Measurements from ENCODE around the gene WNK1. TPM values are rescaled to one million over a fixed set of nuclear protein-coding genes. Genes with fewer than 3 reads are reported as not detected.

Gene WNK1
- total RNA-seq, 4 donors from 2014 or later = 153 to 220 (median 178) TPM

DNA sequence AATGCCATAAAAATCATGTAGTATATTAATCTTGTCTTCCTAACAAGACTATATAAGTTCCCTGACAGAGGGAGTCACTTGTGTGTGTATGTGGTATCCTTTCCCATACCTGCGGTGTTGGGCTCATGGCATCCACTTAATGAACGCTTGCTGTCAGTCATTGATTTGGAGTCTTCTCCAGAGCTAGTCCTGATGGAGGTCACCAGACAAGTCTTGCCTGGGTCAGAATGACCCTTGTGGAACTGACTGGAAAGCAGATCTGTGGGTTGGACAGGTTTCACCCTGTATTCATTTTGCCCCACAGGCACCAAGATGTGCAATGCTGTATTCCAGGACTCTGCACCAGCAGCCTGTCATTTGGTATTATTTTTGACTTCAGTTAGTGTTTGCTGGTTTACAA, 27.3 kb upstream of the WNK1 start:
- WGBS, 2 donors = 96 to 98% methylated on average over 2 of the region's 2 CpGs
- Histone ChIP-seq H3K9me3 (no peaks in the 10 kb centered on the region), H3K4me3 (no peak overlapping the region), H3K36me3 (no peaks in the 10 kb centered on the region), H3K27ac (no peak overlapping the region), H3K4me1 (no peaks in the 10 kb centered on the region), H3K27me3 (no peaks in the 10 kb centered on the region)
- DNase-seq (ENCODE audit: low spot score in 2 of 2) = no peak
- TF ChIP-seq, protein P1, sequence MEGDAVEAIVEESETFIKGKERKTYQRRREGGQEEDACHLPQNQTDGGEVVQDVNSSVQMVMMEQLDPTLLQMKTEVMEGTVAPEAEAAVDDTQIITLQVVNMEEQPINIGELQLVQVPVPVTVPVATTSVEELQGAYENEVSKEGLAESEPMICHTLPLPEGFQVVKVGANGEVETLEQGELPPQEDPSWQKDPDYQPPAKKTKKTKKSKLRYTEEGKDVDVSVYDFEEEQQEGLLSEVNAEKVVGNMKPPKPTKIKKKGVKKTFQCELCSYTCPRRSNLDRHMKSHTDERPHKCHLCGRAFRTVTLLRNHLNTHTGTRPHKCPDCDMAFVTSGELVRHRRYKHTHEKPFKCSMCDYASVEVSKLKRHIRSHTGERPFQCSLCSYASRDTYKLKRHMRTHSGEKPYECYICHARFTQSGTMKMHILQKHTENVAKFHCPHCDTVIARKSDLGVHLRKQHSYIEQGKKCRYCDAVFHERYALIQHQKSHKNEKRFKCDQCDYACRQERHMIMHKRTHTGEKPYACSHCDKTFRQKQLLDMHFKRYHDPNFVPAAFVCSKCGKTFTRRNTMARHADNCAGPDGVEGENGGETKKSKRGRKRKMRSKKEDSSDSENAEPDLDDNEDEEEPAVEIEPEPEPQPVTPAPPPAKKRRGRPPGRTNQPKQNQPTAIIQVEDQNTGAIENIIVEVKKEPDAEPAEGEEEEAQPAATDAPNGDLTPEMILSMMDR (IDR thresholded peaks at IDR 0.05) = no peak
- no peak for TF ChIP-seq EP300 (IDR thresholded peaks at IDR 0.05)
- no peak for TF ChIP-seq POLR2A (IDR thresholded peaks at IDR 0.05)

DNA sequence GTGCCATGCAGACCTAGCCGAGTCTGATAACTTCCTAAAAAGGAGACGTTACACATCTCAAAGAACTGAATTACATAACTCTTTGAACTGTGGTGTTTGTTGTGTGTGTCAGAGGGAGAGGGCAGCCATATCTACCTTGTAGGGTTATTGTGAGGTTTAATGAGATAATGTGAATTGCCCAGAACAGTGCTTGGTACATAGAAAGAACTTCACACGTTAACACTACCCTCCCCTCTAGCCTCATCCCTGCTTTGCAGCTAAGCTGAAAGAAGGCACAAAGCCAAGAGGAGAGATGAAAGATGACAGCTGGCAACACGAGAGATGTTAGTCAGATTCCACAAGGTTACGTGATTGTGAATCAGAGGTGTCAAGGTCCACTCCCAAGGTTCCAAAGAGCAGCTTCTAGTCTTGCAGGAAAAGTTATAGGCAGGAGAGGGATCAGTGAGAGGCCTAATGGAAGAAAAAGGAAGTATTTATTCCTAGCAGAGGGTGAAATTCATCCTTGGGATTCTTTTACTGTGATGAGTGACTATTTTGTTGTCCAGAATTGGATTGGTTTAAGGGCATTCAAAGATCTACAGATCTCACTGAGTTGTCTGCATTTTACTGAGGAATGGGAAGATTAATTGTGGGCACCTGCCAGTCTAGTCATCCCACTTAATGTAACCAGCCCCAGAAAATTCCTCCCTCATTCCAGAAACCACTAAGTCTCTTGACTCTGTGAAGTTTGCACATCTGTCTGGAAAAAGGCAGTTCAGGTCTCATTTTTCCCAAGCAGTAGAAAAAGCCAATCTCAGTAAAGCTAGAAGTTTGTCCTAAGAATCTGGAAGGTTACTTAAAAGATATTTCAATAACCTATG, 25.9 kb upstream of the WNK1 start:
- Histone ChIP-seq H3K4me1 (no peaks in the 10 kb centered on the region), H3K4me3 (no peak overlapping the region), H3K27me3 (no peaks in the 10 kb centered on the region), H3K27ac (no peak overlapping the region), H3K36me3 (no peaks in the 10 kb centered on the region), H3K9me3 (no peaks in the 10 kb centered on the region)
- TF ChIP-seq, protein P1 (IDR thresholded peaks at IDR 0.05) = no peak
- TF ChIP-seq POLR2A (IDR thresholded peaks at IDR 0.05) = no peak
- 50 to 56% methylated on average over 5 of the region's 5 CpGs for WGBS, 2 donors
- DNase-seq (ENCODE audit: low spot score in 2 of 2) = no peak

DNA sequence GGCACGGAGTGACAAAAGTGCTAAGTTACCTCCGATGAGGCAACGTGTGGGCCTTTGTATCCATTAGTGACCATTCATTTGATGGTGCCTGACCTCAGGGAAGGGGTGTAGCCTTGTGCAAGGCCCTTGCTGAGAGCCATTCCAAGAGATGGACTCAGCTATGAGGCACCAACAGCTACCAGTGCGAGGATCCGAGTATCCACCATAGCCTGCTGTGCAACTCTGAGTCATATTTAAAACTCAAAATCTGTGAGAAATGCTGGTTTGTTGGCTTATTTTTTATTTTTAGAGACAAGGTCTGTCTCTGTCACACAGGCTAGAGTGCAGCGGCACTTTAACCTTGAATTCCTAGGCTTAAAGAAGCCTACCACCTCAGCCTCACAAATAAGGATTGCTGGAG, 25.1 kb upstream of the WNK1 start:
- 87 to 92% methylated on average over 6 of the region's 6 CpGs for WGBS, 2 donors
- no peak for DNase-seq (ENCODE audit: low spot score in 2 of 2)
- no peak overlapping the region for H3K27ac ChIP-seq
- H3K9me3 ChIP-seq = no peaks in the 10 kb centered on the region
- no peaks in the 10 kb centered on the region for H3K36me3 ChIP-seq
- no peaks in the 10 kb centered on the region for H3K27me3 ChIP-seq
- no peak overlapping the region for H3K4me3 ChIP-seq
- no peaks in the 10 kb centered on the region for H3K4me1 ChIP-seq
- no peak for TF ChIP-seq POLR2A (IDR thresholded peaks at IDR 0.05)
- TF ChIP-seq, protein P1 (IDR thresholded peaks at IDR 0.05) = no peak
- TF ChIP-seq EP300 (IDR thresholded peaks at IDR 0.05) = no peak

DNA sequence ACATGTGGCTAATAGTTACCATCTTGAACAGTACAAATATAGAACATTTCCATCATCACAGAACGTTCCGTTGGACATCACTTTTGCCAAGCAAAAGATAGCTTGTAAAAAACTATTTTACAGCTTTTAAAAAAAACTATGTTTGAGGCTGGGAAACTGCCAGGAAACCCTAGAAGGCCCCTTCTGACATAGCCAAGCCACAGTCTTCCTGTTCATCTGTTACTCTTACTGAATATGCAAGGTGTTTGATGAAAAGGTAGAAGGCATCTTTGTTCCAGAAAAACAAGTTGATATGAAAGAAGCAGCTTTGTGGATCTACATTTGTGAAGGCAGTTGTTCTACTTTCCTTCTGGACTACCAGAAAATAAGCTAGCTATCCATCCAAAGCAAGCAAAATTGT, 23.6 kb upstream of the WNK1 start:
- TF ChIP-seq POLR2A (IDR thresholded peaks at IDR 0.05) = no peak
- TF ChIP-seq, protein P1 (IDR thresholded peaks at IDR 0.05) = no peak
- no peak for TF ChIP-seq EP300 (IDR thresholded peaks at IDR 0.05)
- WGBS, 2 donors = 39 to 45% methylated on average over 2 of the region's 2 CpGs
- no peaks in the 10 kb centered on the region for H3K27me3 ChIP-seq
- no peaks in the 10 kb centered on the region for H3K9me3 ChIP-seq
- no peaks in the 10 kb centered on the region for H3K36me3 ChIP-seq
- H3K4me1 ChIP-seq = no peaks in the 10 kb centered on the region
- DNase-seq (ENCODE audit: low spot score in 2 of 2) = no peak
- H3K27ac ChIP-seq = no peak overlapping the region
- no peak overlapping the region for H3K4me3 ChIP-seq

DNA sequence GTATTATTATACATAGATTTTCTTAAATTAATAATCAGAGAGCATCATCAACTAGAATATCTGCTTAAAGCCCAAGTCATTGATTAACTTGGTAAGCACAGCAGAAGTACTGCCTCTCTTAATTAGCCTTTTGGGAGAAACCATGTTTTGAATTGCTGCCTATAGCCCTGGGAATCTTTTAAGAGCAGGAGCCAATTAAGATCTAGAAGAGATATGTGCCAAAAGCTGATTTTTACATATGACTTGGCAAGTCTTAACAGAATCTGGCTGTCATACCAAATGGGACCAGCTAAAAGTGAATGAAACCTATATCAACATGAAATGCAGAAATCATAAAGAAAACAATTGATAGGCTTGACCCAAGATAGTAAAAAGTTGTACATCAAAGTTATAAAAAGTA, 23.2 kb upstream of the WNK1 start:
- H3K27ac ChIP-seq = no peak overlapping the region
- no peaks in the 10 kb centered on the region for H3K27me3 ChIP-seq
- H3K4me3 ChIP-seq = no peak overlapping the region
- H3K4me1 ChIP-seq = no peaks in the 10 kb centered on the region
- H3K9me3 ChIP-seq = no peaks in the 10 kb centered on the region
- TF ChIP-seq EP300 (IDR thresholded peaks at IDR 0.05) = no peak
- no peak for DNase-seq (ENCODE audit: low spot score in 2 of 2)
- H3K36me3 ChIP-seq = no peaks in the 10 kb centered on the region
